ENCODE measurements around the gene GNA12.

DNA sequence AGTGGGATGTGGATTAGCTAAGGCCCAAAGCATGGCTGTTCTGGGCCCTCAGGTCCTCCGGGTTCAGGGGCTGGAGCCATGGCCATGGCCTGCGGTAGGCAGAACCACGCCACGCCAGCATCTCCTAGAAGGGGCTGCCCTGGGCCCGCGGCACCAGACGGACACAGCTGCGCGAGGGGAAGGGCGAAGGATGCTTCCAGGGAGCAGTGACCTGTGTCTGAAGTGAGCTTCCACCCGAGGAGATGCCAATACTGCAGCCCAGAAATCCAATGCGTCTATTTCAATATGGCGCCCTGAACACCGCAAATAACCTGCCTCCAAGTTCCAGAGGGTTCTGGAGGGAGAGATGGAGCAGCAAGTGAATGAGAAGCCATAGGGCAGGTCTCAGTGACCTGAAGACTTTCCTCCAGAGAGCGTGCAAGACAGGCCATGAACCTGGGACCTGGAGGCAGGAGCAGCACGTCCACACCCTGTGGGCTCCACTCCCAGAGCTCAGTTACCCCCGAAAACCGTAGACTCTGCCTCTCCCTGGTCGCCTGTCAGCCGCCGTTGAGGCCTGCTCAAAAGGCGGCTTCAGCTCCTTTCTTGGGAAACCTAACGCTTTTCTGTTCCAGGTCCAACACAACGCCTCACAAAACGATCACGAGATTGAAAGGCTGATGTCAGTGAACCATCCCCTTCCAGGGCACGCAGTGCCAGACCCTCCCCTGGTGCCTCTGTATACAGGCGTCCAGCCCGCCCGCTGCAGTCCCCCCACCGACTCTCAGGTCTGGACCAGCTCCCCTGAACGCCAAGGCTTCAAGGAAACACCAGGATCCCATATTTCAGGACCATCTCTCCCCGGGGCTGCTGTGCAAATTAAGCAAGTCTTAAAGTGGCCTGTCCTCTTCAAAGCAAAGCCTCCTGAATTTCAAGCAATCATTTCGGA lies 118.7 kb downstream of the GNA12 start:
- TF ChIP-seq, protein P1, sequence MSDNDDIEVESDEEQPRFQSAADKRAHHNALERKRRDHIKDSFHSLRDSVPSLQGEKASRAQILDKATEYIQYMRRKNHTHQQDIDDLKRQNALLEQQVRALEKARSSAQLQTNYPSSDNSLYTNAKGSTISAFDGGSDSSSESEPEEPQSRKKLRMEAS (IDR thresholded peaks at IDR 0.05) = no peak
- TF ChIP-seq TAF1 (IDR thresholded peaks at IDR 0.05; ENCODE audit: low read depth) (no peak), EGR1 (IDR thresholded peaks at IDR 0.05) (no peak), RAD21 (IDR thresholded peaks at IDR 0.05; ENCODE audit: low read depth) (no peak), TEAD4 (IDR thresholded peaks at IDR 0.05) (no peak)

All from Ishikawa (cell line).